ENCODE measurements around the gene HPS1.

DNA sequence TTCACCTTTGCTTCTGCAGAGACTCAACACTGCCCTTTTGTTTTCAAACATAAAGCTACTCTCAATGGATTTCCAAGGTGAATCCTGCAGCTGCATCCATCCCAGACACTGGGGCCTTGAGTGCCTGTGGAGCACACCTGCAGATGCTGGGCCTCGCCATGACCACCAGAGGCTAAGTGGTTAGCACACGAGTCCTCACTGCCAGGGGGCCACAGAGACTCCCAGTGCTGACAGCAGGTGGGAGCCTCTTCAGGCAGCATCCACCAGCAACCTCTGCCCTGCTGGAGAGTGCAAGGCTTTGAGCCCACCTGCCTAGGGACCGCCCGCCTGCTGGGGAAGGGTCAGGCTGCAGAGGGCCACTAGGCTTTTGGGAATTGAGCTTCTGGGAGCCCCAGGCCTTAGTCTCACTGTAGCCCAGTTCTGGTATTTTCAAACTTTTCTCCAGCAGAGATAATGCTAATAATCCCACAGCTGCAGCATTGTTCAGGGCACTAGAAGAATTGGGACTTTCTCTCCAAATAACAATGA, 9.4 kb upstream of the HPS1 start:
- TF ChIP-seq, protein P1, sequence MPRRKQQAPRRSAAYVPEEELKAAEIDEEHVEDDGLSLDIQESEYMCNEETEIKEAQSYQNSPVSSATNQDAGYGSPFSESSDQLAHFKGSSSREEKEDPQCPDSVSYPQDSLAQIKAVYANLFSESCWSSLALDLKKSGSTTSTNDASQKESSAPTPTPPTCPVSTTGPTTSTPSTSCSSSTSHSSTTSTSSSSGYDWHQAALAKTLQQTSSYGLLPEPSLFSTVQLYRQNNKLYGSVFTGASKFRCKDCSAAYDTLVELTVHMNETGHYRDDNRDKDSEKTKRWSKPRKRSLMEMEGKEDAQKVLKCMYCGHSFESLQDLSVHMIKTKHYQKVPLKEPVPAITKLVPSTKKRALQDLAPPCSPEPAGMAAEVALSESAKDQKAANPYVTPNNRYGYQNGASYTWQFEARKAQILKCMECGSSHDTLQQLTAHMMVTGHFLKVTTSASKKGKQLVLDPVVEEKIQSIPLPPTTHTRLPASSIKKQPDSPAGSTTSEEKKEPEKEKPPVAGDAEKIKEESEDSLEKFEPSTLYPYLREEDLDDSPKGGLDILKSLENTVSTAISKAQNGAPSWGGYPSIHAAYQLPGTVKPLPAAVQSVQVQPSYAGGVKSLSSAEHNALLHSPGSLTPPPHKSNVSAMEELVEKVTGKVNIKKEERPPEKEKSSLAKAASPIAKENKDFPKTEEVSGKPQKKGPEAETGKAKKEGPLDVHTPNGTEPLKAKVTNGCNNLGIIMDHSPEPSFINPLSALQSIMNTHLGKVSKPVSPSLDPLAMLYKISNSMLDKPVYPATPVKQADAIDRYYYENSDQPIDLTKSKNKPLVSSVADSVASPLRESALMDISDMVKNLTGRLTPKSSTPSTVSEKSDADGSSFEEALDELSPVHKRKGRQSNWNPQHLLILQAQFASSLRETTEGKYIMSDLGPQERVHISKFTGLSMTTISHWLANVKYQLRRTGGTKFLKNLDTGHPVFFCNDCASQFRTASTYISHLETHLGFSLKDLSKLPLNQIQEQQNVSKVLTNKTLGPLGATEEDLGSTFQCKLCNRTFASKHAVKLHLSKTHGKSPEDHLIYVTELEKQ (tag by site-specific recombination; IDR thresholded peaks at IDR 0.05; ENCODE audit: borderline replicate concordance): no peak
- TF ChIP-seq, protein P2, sequence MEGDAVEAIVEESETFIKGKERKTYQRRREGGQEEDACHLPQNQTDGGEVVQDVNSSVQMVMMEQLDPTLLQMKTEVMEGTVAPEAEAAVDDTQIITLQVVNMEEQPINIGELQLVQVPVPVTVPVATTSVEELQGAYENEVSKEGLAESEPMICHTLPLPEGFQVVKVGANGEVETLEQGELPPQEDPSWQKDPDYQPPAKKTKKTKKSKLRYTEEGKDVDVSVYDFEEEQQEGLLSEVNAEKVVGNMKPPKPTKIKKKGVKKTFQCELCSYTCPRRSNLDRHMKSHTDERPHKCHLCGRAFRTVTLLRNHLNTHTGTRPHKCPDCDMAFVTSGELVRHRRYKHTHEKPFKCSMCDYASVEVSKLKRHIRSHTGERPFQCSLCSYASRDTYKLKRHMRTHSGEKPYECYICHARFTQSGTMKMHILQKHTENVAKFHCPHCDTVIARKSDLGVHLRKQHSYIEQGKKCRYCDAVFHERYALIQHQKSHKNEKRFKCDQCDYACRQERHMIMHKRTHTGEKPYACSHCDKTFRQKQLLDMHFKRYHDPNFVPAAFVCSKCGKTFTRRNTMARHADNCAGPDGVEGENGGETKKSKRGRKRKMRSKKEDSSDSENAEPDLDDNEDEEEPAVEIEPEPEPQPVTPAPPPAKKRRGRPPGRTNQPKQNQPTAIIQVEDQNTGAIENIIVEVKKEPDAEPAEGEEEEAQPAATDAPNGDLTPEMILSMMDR (tag by site-specific recombination; IDR thresholded peaks at IDR 0.05): no peak
- TF ChIP-seq ZNF24 (tag by site-specific recombination; IDR thresholded peaks at IDR 0.05) (no peak), ZBTB21 (tag by site-specific recombination; IDR thresholded peaks at IDR 0.05) (no peak), ZNF184 (tag by site-specific recombination; IDR thresholded peaks at IDR 0.05) (no peak), YY2 (tag by site-specific recombination; IDR thresholded peaks at IDR 0.05) (no peak), MZF1 (tag by site-specific recombination; IDR thresholded peaks at IDR 0.05; ENCODE audit: borderline replicate concordance) (no peak), ZNF621 (tag by site-specific recombination; IDR thresholded peaks at IDR 0.05) (no peak), ELK4 (IDR thresholded peaks at IDR 0.05; ENCODE audit: borderline replicate concordance, low read depth, low read length) (no peak)
- TF ChIP-seq, protein P3, sequence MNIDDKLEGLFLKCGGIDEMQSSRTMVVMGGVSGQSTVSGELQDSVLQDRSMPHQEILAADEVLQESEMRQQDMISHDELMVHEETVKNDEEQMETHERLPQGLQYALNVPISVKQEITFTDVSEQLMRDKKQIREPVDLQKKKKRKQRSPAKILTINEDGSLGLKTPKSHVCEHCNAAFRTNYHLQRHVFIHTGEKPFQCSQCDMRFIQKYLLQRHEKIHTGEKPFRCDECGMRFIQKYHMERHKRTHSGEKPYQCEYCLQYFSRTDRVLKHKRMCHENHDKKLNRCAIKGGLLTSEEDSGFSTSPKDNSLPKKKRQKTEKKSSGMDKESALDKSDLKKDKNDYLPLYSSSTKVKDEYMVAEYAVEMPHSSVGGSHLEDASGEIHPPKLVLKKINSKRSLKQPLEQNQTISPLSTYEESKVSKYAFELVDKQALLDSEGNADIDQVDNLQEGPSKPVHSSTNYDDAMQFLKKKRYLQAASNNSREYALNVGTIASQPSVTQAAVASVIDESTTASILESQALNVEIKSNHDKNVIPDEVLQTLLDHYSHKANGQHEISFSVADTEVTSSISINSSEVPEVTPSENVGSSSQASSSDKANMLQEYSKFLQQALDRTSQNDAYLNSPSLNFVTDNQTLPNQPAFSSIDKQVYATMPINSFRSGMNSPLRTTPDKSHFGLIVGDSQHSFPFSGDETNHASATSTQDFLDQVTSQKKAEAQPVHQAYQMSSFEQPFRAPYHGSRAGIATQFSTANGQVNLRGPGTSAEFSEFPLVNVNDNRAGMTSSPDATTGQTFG (tag by site-specific recombination; IDR thresholded peaks at IDR 0.05; ENCODE audit: borderline replicate concordance): no peak
- TF ChIP-seq, protein P4, sequence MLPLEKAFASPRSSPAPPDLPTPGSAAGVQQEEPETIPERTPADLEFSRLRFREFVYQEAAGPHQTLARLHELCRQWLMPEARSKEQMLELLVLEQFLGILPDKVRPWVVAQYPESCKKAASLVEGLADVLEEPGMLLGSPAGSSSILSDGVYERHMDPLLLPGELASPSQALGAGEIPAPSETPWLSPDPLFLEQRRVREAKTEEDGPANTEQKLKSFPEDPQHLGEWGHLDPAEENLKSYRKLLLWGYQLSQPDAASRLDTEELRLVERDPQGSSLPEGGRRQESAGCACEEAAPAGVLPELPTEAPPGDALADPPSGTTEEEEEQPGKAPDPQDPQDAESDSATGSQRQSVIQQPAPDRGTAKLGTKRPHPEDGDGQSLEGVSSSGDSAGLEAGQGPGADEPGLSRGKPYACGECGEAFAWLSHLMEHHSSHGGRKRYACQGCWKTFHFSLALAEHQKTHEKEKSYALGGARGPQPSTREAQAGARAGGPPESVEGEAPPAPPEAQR (tag by site-specific recombination; IDR thresholded peaks at IDR 0.05): no peak

Data from HEK293 (cell line).